GM18511 (cell line): ENCODE data around the gene METTL13.
"Not testable (repeated sequence)": the region's sequence is repeated elsewhere in the genome, so short reads cannot be mapped to it uniquely, and the experiment has no call there.

ENCODE experiments used
- ATAC-seq: cut with Tn5 transposase; IDR thresholded peaks from one replicate; pipeline ENCODE4 v1.9.1; 2021; ENCODE audit warnings: mild to moderate bottlenecking, moderate library complexity; ENCODE audit not compliant: unreplicated experiment

METTL13 gene

GRCh38 chr1:171769171-171769570 is 12.3 kb upstream of the METTL13 start:
- no peak for ATAC-seq

- no peak for ATAC-seq
Observed at GRCh38 chr1:171769754-171770153, 11.7 kb upstream of the METTL13 start.

- ATAC-seq, result no peak
Observed at GRCh38 chr1:171772312-171772711, 9.1 kb upstream of the METTL13 start.

- peak; percentile 0 for ATAC-seq
Observed at GRCh38 chr1:171780583-171781175, 781 bp upstream of the METTL13 start.

- no peak for ATAC-seq
Observed at GRCh38 chr1:171783816-171784530, 2.5 kb downstream of the METTL13 start.

GRCh38 chr1:171784784-171785183 is 3.3 kb downstream of the METTL13 start:
- ATAC-seq, result no peak

GRCh38 chr1:171785766-171786165 is 4.3 kb downstream of the METTL13 start:
- no peak for ATAC-seq

- no peak for ATAC-seq
Observed at GRCh38 chr1:171786534-171786933, 5.1 kb downstream of the METTL13 start.

- no peak for ATAC-seq
Observed at GRCh38 chr1:171787686-171788480, 6.4 kb downstream of the METTL13 start.

GRCh38 chr1:171788696-171789095 is 7.2 kb downstream of the METTL13 start:
- no peak for ATAC-seq

- ATAC-seq, result no peak
Observed at GRCh38 chr1:171790318-171790717, 8.9 kb downstream of the METTL13 start.

- no peak for ATAC-seq
Observed at GRCh38 chr1:171792656-171793369, 11.4 kb downstream of the METTL13 start.

- no peak for ATAC-seq
Observed at GRCh38 chr1:171793636-171794035, 12.2 kb downstream of the METTL13 start.

- no peak for ATAC-seq
Observed at GRCh38 chr1:171794085-171794484, 12.6 kb downstream of the METTL13 start.

GRCh38 chr1:171796592-171796991 is 15.1 kb downstream of the METTL13 start:
- no peak for ATAC-seq

- no peak for ATAC-seq
Observed at GRCh38 chr1:171798311-171798710, 16.9 kb downstream of the METTL13 start.

GRCh38 chr1:171798765-171799164 is 17.3 kb downstream of the METTL13 start:
- no peak for ATAC-seq

- ATAC-seq, result no peak
Observed at GRCh38 chr1:171799166-171799565, 17.7 kb downstream of the METTL13 start.

- not testable (repeated sequence) for ATAC-seq
Observed at GRCh38 chr1:171799698-171800097, 18.2 kb downstream of the METTL13 start.

GRCh38 chr1:171800342-171800741 is 18.9 kb downstream of the METTL13 start:
- ATAC-seq, result no peak

- ATAC-seq, result no peak
Observed at GRCh38 chr1:171800851-171801250, 19.4 kb downstream of the METTL13 start.
